LNCaP clone FGC (cell line): ENCODE results near the gene STYK1.

ENCODE experiments used
- DNase-seq: peaks from one replicate; pipeline ENCODE4 v3.0.0-alpha.2; 2011; ENCODE audit warnings: low read depth
- H3K4me3 ChIP-seq: 2 replicates; pipeline ENCODE4 v1.5.1; 2011; ENCODE audit warnings: mild to moderate bottlenecking, low read depth, low read length, control low read depth
- CTCF ChIP-seq: IDR thresholded peaks from 2 replicates; pipeline ENCODE4 v1.5.1; 2012; ENCODE audit warnings: mild to moderate bottlenecking; ENCODE audit not compliant: control insufficient read depth, insufficient read depth; ENCODE audit errors: extremely low read depth

STYK1 gene

DNA sequence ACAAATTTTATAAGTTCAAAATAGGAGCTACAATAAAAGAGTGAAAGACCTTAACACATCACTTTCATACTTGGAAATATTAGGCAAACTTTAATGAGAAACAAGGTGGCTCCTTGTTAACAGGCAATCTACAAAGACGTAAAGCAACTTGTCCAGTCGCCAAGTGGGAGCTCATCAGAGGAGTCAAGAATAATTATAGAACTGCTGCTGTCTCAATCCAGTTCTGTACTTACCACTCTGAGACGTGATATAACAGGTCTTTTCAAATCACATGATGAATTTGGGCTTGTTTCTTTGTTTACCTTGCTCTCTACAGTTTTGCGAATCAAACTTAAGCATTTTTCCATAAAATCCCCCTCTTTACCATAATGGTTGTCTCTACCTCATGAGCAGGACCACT lies 45.6 kb upstream of the STYK1 start:
- DNase-seq: no peak
- no peak overlapping the region for H3K4me3 ChIP-seq
- no peak for TF ChIP-seq CTCF

DNA sequence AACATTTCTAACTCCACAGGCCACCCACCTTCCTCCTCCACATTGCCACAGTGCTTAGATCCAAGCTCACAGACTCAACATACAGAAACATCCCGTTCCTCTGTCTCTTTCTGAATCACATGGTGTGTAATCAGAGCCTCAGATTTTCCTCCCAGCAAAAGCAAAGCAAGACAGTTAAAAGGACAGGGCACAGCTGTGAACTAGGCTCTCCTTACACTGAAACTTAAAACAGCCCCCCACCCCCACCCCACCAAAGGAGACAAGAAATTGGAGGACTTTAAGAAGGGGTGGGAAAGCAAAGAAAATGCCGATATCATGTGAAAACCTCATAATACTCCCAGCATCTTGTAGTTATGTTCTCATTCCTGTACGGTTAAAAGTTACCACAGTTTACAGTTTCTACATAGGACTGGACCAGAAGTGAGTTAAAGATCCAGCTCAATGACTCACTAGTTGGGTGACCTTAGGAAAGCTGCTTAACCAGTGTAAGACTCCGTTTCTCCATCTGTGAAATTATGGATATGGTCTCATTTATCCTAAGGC lies 44.5 kb upstream of the STYK1 start:
- peak; percentile 32 for DNase-seq
- no peak for TF ChIP-seq CTCF
- peak overlapping the region; percentile 8; the same call in 1 of the 2 replicates for H3K4me3 ChIP-seq

DNA sequence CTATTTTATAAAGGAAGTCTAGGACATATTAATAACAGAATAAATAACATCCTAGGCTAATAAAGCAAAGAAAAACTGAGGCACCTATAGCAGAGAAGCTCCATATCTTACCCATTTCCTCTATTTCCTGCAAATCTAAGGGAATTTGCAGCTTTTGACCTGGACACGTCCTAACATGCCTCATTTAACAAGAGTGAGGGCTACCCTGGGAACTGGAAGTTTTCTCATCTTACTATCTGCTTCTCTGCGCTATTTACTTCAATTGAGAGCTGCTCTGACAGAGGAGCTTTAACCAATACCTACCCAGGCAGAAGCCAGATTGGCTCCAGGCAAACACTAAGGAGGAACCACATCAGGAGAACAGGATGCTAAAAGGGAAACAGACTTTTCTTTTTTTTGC lies 43.6 kb upstream of the STYK1 start:
- DNase-seq: peak; percentile 13
- TF ChIP-seq CTCF: no peak
- peak overlapping the region; percentile 25 for H3K4me3 ChIP-seq

- peak; percentile 50 for DNase-seq
- peak overlapping the region; percentile 25 for H3K4me3 ChIP-seq
- TF ChIP-seq CTCF: no peak
These were observed 43.0 kb upstream of the STYK1 start for GRCh38 chr12:10716704-10717315.

DNA sequence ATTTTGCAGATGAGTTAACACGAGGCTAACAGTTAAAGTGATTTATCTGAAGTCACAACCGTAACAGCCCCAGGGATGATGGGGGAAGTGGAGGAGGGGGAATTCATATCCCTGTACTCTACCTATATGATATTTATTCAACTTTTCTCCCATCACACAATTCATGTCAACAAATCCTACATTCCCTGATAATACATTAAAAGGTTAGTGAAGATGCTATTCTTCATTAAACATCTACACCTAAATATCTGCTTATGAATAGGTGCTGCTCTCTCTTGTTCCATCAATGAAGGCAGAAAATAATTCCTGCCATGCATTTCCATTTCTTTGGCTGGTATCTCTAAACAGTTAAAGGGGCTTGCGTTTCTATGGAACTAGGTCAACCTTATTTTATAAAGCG lies 42.4 kb upstream of the STYK1 start:
- peak overlapping the region; percentile 25 for H3K4me3 ChIP-seq
- no peak for TF ChIP-seq CTCF
- DNase-seq: no peak

GRCh38 chr12:10715491-10715890 lies 41.6 kb upstream of the STYK1 start:
- no peak for TF ChIP-seq CTCF
- no peak overlapping the region for H3K4me3 ChIP-seq
- no peak for DNase-seq

DNA sequence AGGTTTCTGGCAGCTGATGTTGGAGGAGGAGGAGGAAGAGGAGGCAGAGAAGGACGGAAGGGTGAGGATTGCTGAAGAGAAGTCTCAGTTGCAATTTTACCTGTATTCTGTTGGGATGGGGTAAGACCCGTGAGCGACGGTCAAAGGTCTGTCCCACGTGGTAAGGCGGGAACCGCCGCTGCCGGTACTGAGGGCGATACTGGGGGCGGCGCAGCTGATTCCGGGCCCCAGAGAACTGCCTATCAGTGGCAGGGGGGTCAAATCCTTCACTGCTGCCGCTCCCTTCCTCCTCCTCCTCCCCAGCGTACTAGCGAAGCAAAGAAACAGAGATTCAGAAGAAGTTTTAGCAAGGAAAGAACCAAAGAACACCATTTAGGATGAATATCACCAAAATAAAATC lies 36.0 kb upstream of the STYK1 start:
- no peak for TF ChIP-seq CTCF
- H3K4me3 ChIP-seq: no peak overlapping the region
- DNase-seq: no peak
